Suppressor macrophage (primary cell): Measurements from ENCODE around the gene AP1G2.
"Not testable (repeated sequence)": the region's sequence is repeated elsewhere in the genome, so short reads cannot be mapped to it uniquely, and the experiment has no call there.

Experiments used
- DNase-seq, 4 experiments: peaks; one replicate each; pipeline ENCODE4 v3.0.0-alpha.2; 2020 to 2022

Gene AP1G2

GRCh38 chr14:23538050-23538718 lies 29.4 kb downstream of the AP1G2 start:
- no peak for DNase-seq

- DNase-seq = no peak
These were observed 30.1 kb downstream of the AP1G2 start for GRCh38 chr14:23537351-23538049.

GRCh38 chr14:23536906-23537305 lies 30.7 kb downstream of the AP1G2 start:
- DNase-seq = not testable (repeated sequence)

GRCh38 chr14:23536494-23536893 lies 31.1 kb downstream of the AP1G2 start:
- DNase-seq = no peak

- DNase-seq = no peak
These were observed 31.6 kb downstream of the AP1G2 start for GRCh38 chr14:23535943-23536342.

GRCh38 chr14:23533652-23534435 lies 33.7 kb downstream of the AP1G2 start:
- no peak for DNase-seq

GRCh38 chr14:23532658-23533057 lies 34.9 kb downstream of the AP1G2 start:
- DNase-seq = no peak

- DNase-seq = no peak
These were observed 36.2 kb downstream of the AP1G2 start for GRCh38 chr14:23531391-23531790.

GRCh38 chr14:23530375-23531055 lies 37.1 kb downstream of the AP1G2 start:
- peak; percentile 25 to 65 (median 63) for DNase-seq

- no peak for DNase-seq
These were observed 38.6 kb downstream of the AP1G2 start for GRCh38 chr14:23529016-23529415.

GRCh38 chr14:23528555-23528954 lies 39.0 kb downstream of the AP1G2 start:
- no peak for DNase-seq

GRCh38 chr14:23525611-23526010 lies 42.0 kb downstream of the AP1G2 start:
- DNase-seq = no peak

- DNase-seq = no peak
These were observed 42.6 kb downstream of the AP1G2 start for GRCh38 chr14:23524954-23525353.

GRCh38 chr14:23523229-23524016 lies 44.2 kb downstream of the AP1G2 start:
- no peak for DNase-seq

GRCh38 chr14:23522643-23523198 lies 44.9 kb downstream of the AP1G2 start:
- DNase-seq = no peak

GRCh38 chr14:23521785-23522640 lies 45.6 kb downstream of the AP1G2 start:
- DNase-seq = peak in 2 of 4 experiments; percentile 11 to 16

GRCh38 chr14:23520899-23521533 lies 46.6 kb downstream of the AP1G2 start:
- DNase-seq = no peak

- DNase-seq = no peak
These were observed 48.9 kb downstream of the AP1G2 start for GRCh38 chr14:23518709-23519108.

GRCh38 chr14:23517650-23518326 lies 49.8 kb downstream of the AP1G2 start:
- DNase-seq = no peak

- DNase-seq = no peak
These were observed 53.0 kb downstream of the AP1G2 start for GRCh38 chr14:23514644-23514957.
